K562 (cell line): ENCODE measurements around the gene LYPLA2. TPM values are rescaled to one million over a fixed set of nuclear protein-coding genes. Genes with fewer than 3 reads are reported as not detected.

Experiments used
- CSDE1 ChIP-seq, 2 experiments: fragments of 450-650 bp; IDR thresholded peaks; 2 replicates each; pipeline ENCODE4 v1.6.1; 2016; ENCODE audit warnings: mild to moderate bottlenecking in 1 of 2
- DDX20 ChIP-seq: fragments of 450-650 bp; IDR thresholded peaks from 2 replicates; pipeline ENCODE4 v1.6.1; 2016; ENCODE audit warnings: missing genetic modification characterization, low read depth, mild to moderate bottlenecking, missing compliant biosample characterization, moderate library complexity
- IFI16 ChIP-seq: fragments of 250-450 bp; sonication (Bioruptor Pico); IDR thresholded peaks from 2 replicates; pipeline ENCODE4 v2.1.2; 2022; ENCODE audit warnings: mild to moderate bottlenecking, inconsistent platforms
- MCM3 ChIP-seq: fragments of 450-650 bp; IDR thresholded peaks from 2 replicates; pipeline ENCODE4 v1.6.1; 2016
- MED1 ChIP-seq: sonication (generic); formaldehyde crosslinking; IDR thresholded peaks from 2 replicates; pipeline ENCODE4 v1.8.1; 2023; ENCODE audit warnings: missing genetic modification reagents, borderline replicate concordance
- NR1H2 ChIP-seq: sonication (generic); formaldehyde crosslinking; IDR thresholded peaks from 2 replicates; pipeline ENCODE4 v1.4.0; 2020; ENCODE audit warnings: mild to moderate bottlenecking, missing genetic modification reagents
- PCBP2 ChIP-seq: fragments of 200-400 bp; formaldehyde crosslinking; IDR thresholded peaks from 2 replicates; pipeline ENCODE4 v1.6.1; 2018; ENCODE audit warnings: low read length, low read depth, mild to moderate bottlenecking, moderate library complexity; ENCODE audit not compliant: poor library complexity, severe bottlenecking
- ZNF311 ChIP-seq: fragments of 250-450 bp; sonication (Bioruptor Pico); IDR thresholded peaks from 2 replicates; pipeline ENCODE4 v1.4.0; 2020; ENCODE audit warnings: mild to moderate bottlenecking, moderate library complexity
- ZNF551 ChIP-seq: fragments of 250-450 bp; sonication (Bioruptor Pico); IDR thresholded peaks from 2 replicates; pipeline ENCODE4 v1.5.0; 2021; ENCODE audit warnings: mild to moderate bottlenecking, moderate library complexity
- ZNF699 ChIP-seq: fragments of 250-450 bp; sonication (Bioruptor Pico); IDR thresholded peaks from 2 replicates; pipeline ENCODE4 v1.8.0; 2021; ENCODE audit warnings: mild to moderate bottlenecking, moderate library complexity; ENCODE audit not compliant: insufficient replicate concordance
- polyA plus RNA-seq, 8 experiments: library from polyadenylated mRNA; depleted of rRNA in 4 of 8; stranded (reverse) in 5 of 8; unstranded in 3 of 8; fragments of >200 nt; fragmentation: Nextera tagmentation in 2 of 8; fragmentation: Illumina TruSeq in 1 of 8; extraction: Ambion mirVana in 2 of 8; extraction: Trizol in 1 of 8; gene quantifications; 2 replicates each; pipeline versions ENCODE4 v1.2.1 to v1.2.3, GENCODE V29; 2011 to 2014; ENCODE audit warnings: inconsistent platforms in 1 of 8, missing spikeins in 1 of 8
- total RNA-seq, 7 experiments: library from RNA; depleted of rRNA in 6 of 7; stranded (reverse); fragments of >200 nt in 6 of 7; fragmentation: Illumina TruSeq in 2 of 7; extraction: Trizol in 2 of 7; gene quantifications; 2 replicates each; pipeline versions ENCODE4 v1.2.1 to v1.2.3, GENCODE V29; 2011 to 2021; ENCODE audit warnings: low replicate concordance in 1 of 7
- TF ChIP-seq, protein P1 (sequence below): fragments of 150-350 bp; IDR thresholded peaks from 2 replicates; pipeline ENCODE4 v1.6.1; 2014; ENCODE audit warnings: low read depth, mild to moderate bottlenecking, low read length, borderline replicate concordance
- TF ChIP-seq, protein P2 (sequence below): IDR thresholded peaks from 2 replicates; pipeline ENCODE4 v1.6.1; 2016; ENCODE audit warnings: missing genetic modification characterization, missing compliant biosample characterization
- TF ChIP-seq, protein P3 (sequence below): fragments of 250-450 bp; sonication (Bioruptor Pico); IDR thresholded peaks from 2 replicates; pipeline ENCODE4 v1.4.0; 2020
- TF ChIP-seq, protein P4 (sequence below): fragments of 250-450 bp; sonication (Bioruptor Pico); IDR thresholded peaks from 2 replicates; pipeline ENCODE4 v1.4.0; 2020; ENCODE audit warnings: mild to moderate bottlenecking, moderate library complexity, borderline replicate concordance
- TF ChIP-seq, protein P5 (sequence below): fragments of 450-650 bp; conservative IDR thresholded peaks from 2 replicates; pipeline ENCODE4 v1.6.1; 2016; ENCODE audit warnings: missing genetic modification characterization, low read depth, mild to moderate bottlenecking, control low read depth, missing compliant biosample characterization

Gene LYPLA2
- total and polyA plus RNA-seq, 9 of the 15 experiments (the other 6 are each of a cell fraction or from before 2014, with no cell fraction given), result 3.9 to 128 (median 60.1) TPM

DNA sequence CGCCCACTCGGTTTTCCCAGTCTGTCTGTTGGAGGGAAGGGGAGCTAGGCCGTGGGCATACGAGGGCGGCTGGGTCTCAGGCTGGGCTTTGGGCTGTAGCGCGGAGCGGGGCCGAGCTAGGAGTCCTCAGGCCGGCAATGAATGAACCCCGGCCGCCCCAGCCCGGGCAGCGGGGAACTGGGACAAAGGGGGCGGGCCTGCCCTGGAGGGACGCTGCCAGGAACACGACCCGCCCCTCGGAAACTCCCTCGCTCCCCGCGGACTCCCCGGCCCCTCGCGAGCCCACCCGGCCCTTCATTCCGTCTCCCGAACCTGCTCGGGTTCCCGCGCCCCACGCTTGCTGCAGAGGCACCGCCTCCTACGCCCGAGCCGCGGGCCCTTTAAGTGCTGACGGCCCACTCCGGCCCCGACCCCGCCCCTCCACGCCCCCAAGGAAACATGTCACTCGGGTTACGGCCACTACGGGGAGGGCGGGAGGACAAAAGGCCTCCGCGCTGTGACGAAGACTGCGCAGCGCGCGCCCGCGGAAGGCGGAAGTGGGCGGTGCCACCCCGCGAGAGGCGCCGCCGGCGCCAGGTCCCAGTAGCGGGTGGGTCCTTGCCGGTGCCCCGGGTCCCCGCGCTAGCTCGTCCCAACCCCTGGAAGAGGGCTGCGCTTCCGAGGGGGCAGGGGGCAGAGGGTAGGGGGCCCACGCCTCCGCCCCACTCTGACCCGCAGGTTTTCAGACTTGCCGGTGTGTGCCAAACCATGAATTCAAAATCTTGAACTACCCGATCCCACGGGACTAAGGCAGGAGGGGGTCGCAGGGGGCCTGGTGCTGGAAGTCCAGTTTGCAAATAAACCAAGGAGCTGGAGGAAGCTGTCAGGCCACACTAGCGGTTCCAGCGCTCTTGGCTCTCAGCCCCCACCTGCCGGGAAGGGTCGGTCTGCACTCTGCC lies 9.7 kb downstream of the LYPLA2 start, which contains the start of gene GALE (continued):
- TF ChIP-seq, protein P1, sequence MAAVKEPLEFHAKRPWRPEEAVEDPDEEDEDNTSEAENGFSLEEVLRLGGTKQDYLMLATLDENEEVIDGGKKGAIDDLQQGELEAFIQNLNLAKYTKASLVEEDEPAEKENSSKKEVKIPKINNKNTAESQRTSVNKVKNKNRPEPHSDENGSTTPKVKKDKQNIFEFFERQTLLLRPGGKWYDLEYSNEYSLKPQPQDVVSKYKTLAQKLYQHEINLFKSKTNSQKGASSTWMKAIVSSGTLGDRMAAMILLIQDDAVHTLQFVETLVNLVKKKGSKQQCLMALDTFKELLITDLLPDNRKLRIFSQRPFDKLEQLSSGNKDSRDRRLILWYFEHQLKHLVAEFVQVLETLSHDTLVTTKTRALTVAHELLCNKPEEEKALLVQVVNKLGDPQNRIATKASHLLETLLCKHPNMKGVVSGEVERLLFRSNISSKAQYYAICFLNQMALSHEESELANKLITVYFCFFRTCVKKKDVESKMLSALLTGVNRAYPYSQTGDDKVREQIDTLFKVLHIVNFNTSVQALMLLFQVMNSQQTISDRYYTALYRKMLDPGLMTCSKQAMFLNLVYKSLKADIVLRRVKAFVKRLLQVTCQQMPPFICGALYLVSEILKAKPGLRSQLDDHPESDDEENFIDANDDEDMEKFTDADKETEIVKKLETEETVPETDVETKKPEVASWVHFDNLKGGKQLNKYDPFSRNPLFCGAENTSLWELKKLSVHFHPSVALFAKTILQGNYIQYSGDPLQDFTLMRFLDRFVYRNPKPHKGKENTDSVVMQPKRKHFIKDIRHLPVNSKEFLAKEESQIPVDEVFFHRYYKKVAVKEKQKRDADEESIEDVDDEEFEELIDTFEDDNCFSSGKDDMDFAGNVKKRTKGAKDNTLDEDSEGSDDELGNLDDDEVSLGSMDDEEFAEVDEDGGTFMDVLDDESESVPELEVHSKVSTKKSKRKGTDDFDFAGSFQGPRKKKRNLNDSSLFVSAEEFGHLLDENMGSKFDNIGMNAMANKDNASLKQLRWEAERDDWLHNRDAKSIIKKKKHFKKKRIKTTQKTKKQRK, result no peak
- TF ChIP-seq, protein P2, sequence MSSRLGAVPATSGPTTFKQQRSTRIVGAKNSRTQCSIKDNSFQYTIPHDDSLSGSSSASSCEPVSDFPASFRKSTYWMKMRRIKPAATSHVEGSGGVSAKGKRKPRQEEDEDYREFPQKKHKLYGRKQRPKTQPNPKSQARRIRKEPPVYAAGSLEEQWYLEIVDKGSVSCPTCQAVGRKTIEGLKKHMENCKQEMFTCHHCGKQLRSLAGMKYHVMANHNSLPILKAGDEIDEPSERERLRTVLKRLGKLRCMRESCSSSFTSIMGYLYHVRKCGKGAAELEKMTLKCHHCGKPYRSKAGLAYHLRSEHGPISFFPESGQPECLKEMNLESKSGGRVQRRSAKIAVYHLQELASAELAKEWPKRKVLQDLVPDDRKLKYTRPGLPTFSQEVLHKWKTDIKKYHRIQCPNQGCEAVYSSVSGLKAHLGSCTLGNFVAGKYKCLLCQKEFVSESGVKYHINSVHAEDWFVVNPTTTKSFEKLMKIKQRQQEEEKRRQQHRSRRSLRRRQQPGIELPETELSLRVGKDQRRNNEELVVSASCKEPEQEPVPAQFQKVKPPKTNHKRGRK, result no peak
- TF ChIP-seq NR1H2 (CRISPR knock-in tag) (peak; percentile 75; the same call in 1 of the 2 replicates), ZNF551 (CRISPR knock-in tag) (no peak), ZNF699 (CRISPR knock-in tag) (no peak), DDX20 (tag) (no peak), CSDE1 (IDR thresholded peaks at IDR 0.05) (no peak), MCM3 (no peak), MED1 (CRISPR knock-in tag) (no peak), IFI16 (CRISPR knock-in tag) (no peak), PCBP2 (no peak), ZNF311 (no peak)
- TF ChIP-seq, protein P3, sequence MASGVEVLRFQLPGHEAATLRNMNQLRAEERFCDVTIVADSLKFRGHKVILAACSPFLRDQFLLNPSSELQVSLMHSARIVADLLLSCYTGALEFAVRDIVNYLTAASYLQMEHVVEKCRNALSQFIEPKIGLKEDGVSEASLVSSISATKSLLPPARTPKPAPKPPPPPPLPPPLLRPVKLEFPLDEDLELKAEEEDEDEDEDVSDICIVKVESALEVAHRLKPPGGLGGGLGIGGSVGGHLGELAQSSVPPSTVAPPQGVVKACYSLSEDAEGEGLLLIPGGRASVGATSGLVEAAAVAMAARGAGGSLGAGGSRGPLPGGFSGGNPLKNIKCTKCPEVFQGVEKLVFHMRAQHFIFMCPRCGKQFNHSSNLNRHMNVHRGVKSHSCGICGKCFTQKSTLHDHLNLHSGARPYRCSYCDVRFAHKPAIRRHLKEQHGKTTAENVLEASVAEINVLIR (CRISPR knock-in tag), result peak; percentile 82
- TF ChIP-seq, protein P4, sequence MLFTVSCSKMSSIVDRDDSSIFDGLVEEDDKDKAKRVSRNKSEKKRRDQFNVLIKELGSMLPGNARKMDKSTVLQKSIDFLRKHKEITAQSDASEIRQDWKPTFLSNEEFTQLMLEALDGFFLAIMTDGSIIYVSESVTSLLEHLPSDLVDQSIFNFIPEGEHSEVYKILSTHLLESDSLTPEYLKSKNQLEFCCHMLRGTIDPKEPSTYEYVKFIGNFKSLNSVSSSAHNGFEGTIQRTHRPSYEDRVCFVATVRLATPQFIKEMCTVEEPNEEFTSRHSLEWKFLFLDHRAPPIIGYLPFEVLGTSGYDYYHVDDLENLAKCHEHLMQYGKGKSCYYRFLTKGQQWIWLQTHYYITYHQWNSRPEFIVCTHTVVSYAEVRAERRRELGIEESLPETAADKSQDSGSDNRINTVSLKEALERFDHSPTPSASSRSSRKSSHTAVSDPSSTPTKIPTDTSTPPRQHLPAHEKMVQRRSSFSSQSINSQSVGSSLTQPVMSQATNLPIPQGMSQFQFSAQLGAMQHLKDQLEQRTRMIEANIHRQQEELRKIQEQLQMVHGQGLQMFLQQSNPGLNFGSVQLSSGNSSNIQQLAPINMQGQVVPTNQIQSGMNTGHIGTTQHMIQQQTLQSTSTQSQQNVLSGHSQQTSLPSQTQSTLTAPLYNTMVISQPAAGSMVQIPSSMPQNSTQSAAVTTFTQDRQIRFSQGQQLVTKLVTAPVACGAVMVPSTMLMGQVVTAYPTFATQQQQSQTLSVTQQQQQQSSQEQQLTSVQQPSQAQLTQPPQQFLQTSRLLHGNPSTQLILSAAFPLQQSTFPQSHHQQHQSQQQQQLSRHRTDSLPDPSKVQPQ, result no peak
- TF ChIP-seq, protein P5, sequence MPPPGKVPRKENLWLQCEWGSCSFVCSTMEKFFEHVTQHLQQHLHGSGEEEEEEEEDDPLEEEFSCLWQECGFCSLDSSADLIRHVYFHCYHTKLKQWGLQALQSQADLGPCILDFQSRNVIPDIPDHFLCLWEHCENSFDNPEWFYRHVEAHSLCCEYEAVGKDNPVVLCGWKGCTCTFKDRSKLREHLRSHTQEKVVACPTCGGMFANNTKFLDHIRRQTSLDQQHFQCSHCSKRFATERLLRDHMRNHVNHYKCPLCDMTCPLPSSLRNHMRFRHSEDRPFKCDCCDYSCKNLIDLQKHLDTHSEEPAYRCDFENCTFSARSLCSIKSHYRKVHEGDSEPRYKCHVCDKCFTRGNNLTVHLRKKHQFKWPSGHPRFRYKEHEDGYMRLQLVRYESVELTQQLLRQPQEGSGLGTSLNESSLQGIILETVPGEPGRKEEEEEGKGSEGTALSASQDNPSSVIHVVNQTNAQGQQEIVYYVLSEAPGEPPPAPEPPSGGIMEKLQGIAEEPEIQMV (tag), result no peak
